ENCODE data around the gene KRTAP10-9.
"Not testable (repeated sequence)": the region's sequence is repeated elsewhere in the genome, so short reads cannot be mapped to it uniquely, and the experiment has no call there.

The KRTAP10-9 gene

GRCh38 chr21:44643741-44644310, 16.9 kb downstream of the KRTAP10-9 start:
- DNase-seq (ENCODE audit: low read depth): no peak

- no peak for DNase-seq (ENCODE audit: low read depth)
These were observed 18.0 kb downstream of the KRTAP10-9 start for GRCh38 chr21:44644878-44645277.

- DNase-seq (ENCODE audit: low read depth): not testable (repeated sequence)
These were observed 19.7 kb downstream of the KRTAP10-9 start, which contains the start of gene KRTAP10-11 for GRCh38 chr21:44646366-44647221. Gene KRTAP10-11 (plus strand): TSS chr21:44646414. CDS start chr21:44646459, 45 bp downstream.

- no peak for DNase-seq (ENCODE audit: low read depth)
These were observed 20.3 kb downstream of the KRTAP10-9 start for GRCh38 chr21:44647222-44647552.

GRCh38 chr21:44648557-44649311, 21.8 kb downstream of the KRTAP10-9 start:
- no peak for DNase-seq (ENCODE audit: low read depth)

GRCh38 chr21:44649521-44650100, 22.7 kb downstream of the KRTAP10-9 start:
- DNase-seq (ENCODE audit: low read depth): no peak

- no peak for DNase-seq (ENCODE audit: low read depth)
These were observed 23.5 kb downstream of the KRTAP10-9 start for GRCh38 chr21:44650265-44650972.

GRCh38 chr21:44650973-44651675, 24.2 kb downstream of the KRTAP10-9 start:
- DNase-seq (ENCODE audit: low read depth): no peak

GRCh38 chr21:44653123-44653522, 26.2 kb downstream of the KRTAP10-9 start:
- DNase-seq (ENCODE audit: low read depth): no peak

- DNase-seq (ENCODE audit: low read depth): no peak
These were observed 27.0 kb downstream of the KRTAP10-9 start for GRCh38 chr21:44653656-44654575.

- no peak for DNase-seq (ENCODE audit: low read depth)
These were observed 27.8 kb downstream of the KRTAP10-9 start, which contains the start of gene KRTAP12-4 for GRCh38 chr21:44654576-44655175. Gene KRTAP12-4 (minus strand): TSS chr21:44654659. CDS start chr21:44654614, 45 bp downstream.

- no peak for DNase-seq (ENCODE audit: low read depth)
These were observed 30.0 kb downstream of the KRTAP10-9 start for GRCh38 chr21:44656868-44657267.

- no peak for DNase-seq (ENCODE audit: low read depth)
These were observed 31.0 kb downstream of the KRTAP10-9 start, which contains the start of gene KRTAP12-3 for GRCh38 chr21:44657635-44658540. Gene KRTAP12-3 (plus strand): TSS chr21:44657932. CDS start chr21:44657980, 48 bp downstream.

- DNase-seq (ENCODE audit: low read depth): no peak
These were observed 31.6 kb downstream of the KRTAP10-9 start for GRCh38 chr21:44658541-44658910.

GRCh38 chr21:44658913-44659595, 32.2 kb downstream of the KRTAP10-9 start:
- DNase-seq (ENCODE audit: low read depth): no peak

- not testable (repeated sequence) for DNase-seq (ENCODE audit: low read depth)
These were observed 34.7 kb downstream of the KRTAP10-9 start for GRCh38 chr21:44661567-44661966.

GRCh38 chr21:44664691-44665090, 37.8 kb downstream of the KRTAP10-9 start:
- no peak for DNase-seq (ENCODE audit: low read depth)

Data from non-pigmented ciliary epithelial cell (primary cell).